NCI-H1092 treated with DMSO at 0.1 percent for 48 hours (cell line): Measurements from ENCODE around the gene ZBTB16.
"Not testable (repeated sequence)": the region's sequence is repeated elsewhere in the genome, so short reads cannot be mapped to it uniquely, and the experiment has no call there.

Source experiments
- DNase-seq: peaks from one replicate; lab custom pipeline; 2025; lab: John Stamatoyannopoulos, UW

Gene ZBTB16

DNA sequence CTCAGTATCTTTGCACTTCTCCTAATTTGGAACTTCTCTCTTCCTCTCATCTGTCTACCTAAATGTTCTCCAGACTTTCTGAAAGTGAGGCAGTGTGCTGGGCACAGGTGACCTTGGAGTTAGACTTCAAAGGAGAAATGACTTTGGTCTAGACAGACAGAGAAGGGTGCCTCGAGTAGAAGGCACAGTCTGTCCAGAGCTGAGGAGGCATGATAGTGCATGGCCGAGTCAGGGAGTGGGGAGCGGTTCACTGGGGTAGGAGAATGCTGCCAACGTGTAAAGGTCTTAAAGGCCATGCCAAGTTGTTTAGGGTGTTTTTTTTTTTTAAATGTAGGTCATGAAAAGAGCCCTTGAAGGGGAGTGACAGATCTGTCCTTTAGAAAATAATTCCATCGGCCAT, 17.3 kb upstream of the ZBTB16 start:
- no peak for DNase-seq

DNA sequence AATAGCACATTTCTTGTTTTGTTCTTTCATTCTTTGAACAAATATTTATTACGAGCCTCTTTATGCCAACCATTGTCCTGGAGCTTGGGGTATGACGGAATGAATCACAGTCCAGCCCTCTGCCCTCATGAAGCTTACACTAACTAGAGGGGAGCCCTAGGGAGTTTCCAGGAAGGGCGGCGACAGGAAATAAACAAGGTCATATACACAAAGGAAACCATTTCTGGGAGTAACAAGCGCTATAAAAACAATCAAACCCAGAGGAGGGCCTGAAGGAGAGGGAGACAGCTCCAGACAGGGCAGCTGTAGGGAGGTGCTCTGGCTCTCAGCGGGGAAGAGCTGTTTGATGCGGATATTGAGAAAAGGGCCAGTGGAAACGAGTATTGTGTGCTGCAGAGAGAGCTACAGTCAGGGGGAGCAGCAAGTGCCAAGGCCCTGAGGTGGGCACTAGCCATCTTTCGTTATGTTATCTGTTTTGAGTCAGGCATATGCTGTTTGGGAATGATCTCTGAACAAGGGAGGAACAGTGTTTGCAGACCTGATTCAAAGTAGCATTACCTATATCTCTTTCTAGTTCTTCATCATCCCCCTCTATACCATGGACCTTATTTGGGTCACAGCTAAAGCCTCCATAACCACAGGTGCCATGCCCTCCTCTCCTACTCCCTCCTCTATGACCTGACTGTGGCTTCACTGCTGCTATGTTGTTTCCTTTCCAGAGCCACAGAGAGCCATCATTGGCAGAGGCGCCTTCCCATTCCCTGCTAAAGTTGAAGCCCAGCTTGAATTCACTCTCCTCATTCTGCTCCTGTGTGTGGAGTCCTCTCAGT, 15.3 kb upstream of the ZBTB16 start:
- no peak for DNase-seq

DNA sequence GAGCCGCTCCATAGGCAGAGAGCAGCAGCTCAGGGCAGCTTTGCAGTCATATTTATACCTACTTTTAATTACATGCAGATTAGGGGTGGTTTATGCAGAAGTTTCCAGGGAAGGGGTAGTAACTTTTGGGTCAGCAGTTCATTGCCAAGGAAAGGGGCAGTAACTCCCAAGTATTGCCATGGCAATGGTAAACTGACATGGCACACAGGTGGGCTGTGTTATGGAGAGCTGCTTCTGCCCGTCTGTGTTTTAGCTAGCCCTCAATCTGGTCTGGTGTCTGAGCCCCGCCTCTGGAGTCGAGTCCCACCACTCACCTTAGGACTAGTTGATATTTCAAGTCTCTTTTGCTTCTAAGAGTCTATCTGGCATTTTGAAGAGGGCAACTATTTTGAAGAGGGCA, 12.2 kb upstream of the ZBTB16 start:
- no peak for DNase-seq

DNA sequence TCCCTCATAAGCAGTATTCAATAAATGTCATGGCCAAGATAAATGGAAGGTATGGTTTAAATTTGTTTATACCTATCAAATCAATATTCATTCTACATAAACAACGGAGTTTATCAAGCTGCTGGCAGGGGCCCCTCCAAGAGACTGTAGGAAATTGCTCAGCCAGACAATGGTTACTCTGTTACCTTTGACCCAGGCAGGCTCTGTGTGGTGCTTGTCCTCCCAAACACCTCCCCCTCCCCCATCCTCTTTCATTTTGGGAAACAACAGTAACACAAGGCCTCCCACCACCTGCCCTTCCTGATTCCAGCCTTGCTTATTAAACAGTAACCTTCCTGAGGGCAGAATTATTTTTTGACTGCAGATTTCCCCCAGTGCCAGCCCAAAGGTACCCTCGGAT, 10.5 kb upstream of the ZBTB16 start:
- DNase-seq = no peak

GRCh38 chr11:114049766-114050165, 9.7 kb upstream of the ZBTB16 start:
- not testable (repeated sequence) for DNase-seq

- DNase-seq = no peak
Observed at GRCh38 chr11:114050258-114050927, 9.1 kb upstream of the ZBTB16 start.

DNA sequence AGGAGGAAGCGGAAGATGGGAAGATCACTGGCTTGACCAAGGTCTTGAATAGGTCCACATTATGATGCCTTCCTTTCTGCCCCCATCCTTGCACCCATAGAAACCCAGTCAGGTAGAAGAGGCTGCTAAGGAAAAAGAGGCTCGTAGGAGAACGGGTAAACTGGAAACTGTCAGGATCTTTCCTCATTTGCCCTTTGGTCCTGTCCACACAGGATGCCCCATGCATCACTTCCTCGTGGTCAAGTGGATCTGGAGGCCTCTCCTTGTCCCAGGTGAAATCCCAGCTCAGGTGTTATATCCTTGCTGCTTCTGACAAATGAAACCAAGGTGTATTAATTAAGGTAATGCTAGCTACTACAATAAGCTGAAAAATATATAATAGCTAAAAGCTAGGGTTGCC, 8.0 kb upstream of the ZBTB16 start:
- no peak for DNase-seq

- DNase-seq = no peak
Observed at GRCh38 chr11:114052160-114052559, 7.4 kb upstream of the ZBTB16 start.

DNA sequence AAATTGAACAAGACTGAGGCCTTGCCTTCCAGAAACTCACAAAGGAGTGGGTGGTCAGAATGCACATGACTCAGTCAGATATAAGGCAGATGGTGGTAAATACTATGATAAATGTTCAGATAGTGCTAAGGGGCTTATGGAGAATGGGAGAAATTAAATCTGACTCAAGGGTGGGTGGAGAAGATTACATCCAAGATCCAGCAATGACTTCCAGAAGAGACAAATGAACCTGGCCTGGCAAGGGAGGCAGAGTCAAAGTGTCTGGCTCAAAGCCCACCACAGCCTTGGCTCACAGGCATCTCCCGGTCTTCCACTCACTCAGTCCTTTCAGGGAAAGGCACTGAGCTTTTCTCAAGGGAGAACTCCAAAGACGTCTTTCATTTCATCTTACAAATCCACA, 6.1 kb upstream of the ZBTB16 start:
- no peak for DNase-seq

GRCh38 chr11:114054806-114055205, 4.7 kb upstream of the ZBTB16 start:
- no peak for DNase-seq

DNA sequence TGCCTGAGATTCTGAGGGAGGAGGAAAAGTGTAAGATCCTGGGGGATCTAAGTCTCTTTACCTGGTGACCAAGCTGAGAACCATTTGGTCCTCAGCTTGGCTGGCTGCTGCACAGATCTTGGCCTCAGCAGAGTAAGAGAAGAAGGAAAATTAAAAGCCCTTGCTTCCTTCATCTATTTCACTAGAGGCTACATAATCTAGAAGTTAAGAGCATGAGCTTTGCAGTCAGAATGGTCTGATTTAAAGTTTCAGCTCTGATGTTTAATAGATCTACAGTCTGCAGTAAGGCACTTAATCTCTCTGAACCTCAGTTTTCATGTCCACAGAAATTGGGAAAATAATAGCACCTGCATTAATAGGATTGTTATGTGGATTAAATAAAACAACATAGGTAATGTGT, 3.1 kb upstream of the ZBTB16 start:
- DNase-seq = no peak

- peak; percentile 14 for DNase-seq
Observed at GRCh38 chr11:114057147-114057546, 2.4 kb upstream of the ZBTB16 start.

- no peak for DNase-seq
Observed at GRCh38 chr11:114057605-114058004, 1.9 kb upstream of the ZBTB16 start.

DNA sequence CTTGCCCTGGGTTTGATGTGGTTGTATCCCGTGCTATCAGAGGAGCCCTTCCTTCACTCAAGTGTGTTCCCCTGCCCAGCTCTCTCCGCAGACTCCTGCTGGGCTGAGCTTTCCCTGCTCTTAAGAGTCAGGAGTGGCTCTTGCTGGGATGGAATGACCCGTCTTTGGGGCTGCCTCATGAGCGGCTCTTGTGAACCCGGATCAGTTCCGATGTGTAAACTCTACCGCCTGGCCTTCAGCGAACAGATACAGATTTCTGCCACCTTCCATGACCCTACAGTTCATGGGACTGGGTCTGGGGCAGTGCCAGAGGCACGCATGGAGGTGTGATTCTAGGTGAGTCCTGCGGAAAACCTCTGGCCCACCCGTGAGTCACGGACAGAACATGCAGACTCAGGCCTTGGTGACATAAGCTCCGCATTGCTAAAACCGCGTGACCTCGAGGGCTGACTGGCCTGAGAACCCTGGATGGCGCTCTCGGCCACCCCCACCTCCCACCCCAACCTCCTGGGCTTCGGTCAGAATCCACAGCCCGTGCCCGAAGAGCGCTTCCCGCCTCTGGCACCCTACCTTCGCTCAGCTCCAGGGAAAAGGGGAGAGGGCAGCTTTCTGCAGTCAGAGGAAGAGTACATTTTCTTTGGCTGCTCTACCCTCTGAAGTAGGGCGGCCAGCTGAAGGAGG, 1.3 kb upstream of the ZBTB16 start:
- no peak for DNase-seq

GRCh38 chr11:114058871-114059277, 637 bp upstream of the ZBTB16 start:
- no peak for DNase-seq

GRCh38 chr11:114059984-114060391, 477 bp downstream of the ZBTB16 start:
- no peak for DNase-seq

DNA sequence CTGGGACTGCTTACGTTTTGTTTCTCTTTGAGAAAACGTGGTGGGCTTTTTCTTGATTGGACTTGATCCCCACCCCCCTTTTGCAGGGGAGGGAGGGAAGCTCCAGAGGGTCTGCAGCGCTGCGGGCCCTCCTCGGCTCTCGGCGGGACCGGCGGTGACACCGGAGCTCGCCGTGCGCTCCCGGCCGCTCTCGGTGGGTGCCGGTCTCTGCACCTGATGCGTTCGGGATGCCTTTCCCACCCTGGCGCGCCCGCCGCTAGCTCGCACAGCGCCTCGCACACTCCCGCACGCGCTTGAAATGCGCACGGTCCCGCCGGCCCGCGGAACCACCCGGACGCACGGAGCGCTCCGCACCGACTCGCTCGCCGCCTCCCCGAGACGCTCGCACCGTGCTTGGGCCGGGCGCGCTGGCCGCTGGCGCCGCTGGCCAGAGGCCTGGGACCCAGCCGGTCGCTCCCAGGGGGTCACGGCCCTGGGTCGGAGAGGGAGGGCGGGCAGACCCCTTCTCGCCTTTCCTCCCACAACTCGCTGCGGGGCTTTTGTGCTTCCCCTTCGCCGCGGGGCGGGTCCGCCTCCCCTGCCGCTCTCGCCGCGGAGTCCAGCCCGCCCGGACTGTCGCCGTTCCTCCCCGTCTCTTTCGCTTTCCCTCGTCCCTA, 1.0 kb downstream of the ZBTB16 start:
- DNase-seq = peak; percentile 18

GRCh38 chr11:114061048-114061680, 1.7 kb downstream of the ZBTB16 start:
- peak; percentile 12 for DNase-seq

- DNase-seq = no peak
Observed at GRCh38 chr11:114061681-114062049, 2.2 kb downstream of the ZBTB16 start.

- DNase-seq = no peak
Observed at GRCh38 chr11:114062272-114062671, 2.8 kb downstream of the ZBTB16 start.

- DNase-seq = no peak
Observed at GRCh38 chr11:114063149-114063828, 3.8 kb downstream of the ZBTB16 start.

DNA sequence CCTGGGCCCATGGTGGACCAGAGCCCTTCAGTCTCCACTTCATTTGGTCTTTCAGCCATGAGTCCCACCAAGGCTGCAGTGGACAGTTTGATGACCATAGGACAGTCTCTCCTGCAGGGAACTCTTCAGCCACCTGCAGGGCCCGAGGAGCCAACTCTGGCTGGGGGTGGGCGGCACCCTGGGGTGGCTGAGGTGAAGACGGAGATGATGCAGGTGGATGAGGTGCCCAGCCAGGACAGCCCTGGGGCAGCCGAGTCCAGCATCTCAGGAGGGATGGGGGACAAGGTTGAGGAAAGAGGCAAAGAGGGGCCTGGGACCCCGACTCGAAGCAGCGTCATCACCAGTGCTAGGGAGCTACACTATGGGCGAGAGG, 4.3 kb downstream of the ZBTB16 start:
- DNase-seq = no peak
